Measurements from ENCODE around the gene STYXL1.
"Not testable (repeated sequence)": the region's sequence is repeated elsewhere in the genome, so short reads cannot be mapped to it uniquely, and the experiment has no call there.

DNA sequence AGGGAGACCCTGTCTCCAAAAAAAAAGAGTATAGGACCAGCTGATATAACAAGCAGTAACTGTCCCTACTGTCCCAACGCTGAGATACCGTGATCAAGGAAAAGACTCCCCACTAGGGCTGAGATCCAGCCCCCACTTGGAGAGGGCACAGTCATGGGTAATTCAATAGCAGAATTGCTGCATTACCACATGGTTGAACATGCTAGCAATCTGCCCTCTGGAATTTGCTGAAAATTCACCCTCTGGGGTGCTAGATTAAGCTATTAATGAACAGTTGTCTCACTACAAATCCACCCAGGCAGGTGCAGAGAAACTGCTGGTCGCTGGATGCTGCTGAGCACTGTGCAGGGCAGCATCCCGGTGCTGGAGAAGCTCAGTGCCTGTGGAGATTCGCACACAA, 46.5 kb upstream of the STYXL1 start:
- TF ChIP-seq, protein P1, sequence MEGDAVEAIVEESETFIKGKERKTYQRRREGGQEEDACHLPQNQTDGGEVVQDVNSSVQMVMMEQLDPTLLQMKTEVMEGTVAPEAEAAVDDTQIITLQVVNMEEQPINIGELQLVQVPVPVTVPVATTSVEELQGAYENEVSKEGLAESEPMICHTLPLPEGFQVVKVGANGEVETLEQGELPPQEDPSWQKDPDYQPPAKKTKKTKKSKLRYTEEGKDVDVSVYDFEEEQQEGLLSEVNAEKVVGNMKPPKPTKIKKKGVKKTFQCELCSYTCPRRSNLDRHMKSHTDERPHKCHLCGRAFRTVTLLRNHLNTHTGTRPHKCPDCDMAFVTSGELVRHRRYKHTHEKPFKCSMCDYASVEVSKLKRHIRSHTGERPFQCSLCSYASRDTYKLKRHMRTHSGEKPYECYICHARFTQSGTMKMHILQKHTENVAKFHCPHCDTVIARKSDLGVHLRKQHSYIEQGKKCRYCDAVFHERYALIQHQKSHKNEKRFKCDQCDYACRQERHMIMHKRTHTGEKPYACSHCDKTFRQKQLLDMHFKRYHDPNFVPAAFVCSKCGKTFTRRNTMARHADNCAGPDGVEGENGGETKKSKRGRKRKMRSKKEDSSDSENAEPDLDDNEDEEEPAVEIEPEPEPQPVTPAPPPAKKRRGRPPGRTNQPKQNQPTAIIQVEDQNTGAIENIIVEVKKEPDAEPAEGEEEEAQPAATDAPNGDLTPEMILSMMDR (IDR thresholded peaks at IDR 0.05) = not testable (repeated sequence)
- not testable (repeated sequence) for TF ChIP-seq JUN (CRISPR knock-in tag; IDR thresholded peaks at IDR 0.05); ZNF263 (CRISPR knock-in tag; IDR thresholded peaks at IDR 0.05; ENCODE audit: low read depth); ESRRA (CRISPR knock-in tag; IDR thresholded peaks at IDR 0.05; ENCODE audit: borderline replicate concordance); ZNF138 (CRISPR knock-in tag; conservative IDR thresholded peaks at IDR 0.05)
- TF ChIP-seq, protein P2, sequence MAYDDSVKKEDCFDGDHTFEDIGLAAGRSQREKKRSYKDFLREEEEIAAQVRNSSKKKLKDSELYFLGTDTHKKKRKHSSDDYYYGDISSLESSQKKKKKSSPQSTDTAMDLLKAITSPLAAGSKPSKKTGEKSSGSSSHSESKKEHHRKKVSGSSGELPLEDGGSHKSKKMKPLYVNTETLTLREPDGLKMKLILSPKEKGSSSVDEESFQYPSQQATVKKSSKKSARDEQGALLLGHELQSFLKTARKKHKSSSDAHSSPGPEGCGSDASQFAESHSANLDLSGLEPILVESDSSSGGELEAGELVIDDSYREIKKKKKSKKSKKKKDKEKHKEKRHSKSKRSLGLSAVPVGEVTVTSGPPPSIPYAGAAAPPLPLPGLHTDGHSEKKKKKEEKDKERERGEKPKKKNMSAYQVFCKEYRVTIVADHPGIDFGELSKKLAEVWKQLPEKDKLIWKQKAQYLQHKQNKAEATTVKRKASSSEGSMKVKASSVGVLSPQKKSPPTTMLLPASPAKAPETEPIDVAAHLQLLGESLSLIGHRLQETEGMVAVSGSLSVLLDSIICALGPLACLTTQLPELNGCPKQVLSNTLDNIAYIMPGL (CRISPR knock-in tag; IDR thresholded peaks at IDR 0.05) = not testable (repeated sequence)

Data from WTC11 (cell line).